Endothelial cell of umbilical vein (primary cell): ENCODE results near the gene TMEFF2.

Source experiments
- CTCF ChIP-seq, 2 donors: IDR thresholded peaks; 1 replicate in 1 of 2; 2 replicates in 1 of 2; pipeline ENCODE4 v1.5.1; 2011; ENCODE audit warnings: low read length in 2 of 2, mild to moderate bottlenecking in 2 of 2, moderate library complexity in 2 of 2, control low read depth in 1 of 2, inconsistent platforms in 1 of 2, low read depth in 1 of 2; ENCODE audit not compliant: insufficient read depth in 1 of 2; ENCODE audit errors: extremely low read depth in 1 of 2
- EZH2 ChIP-seq: IDR thresholded peaks from 2 replicates; pipeline ENCODE4 v1.6.1; 2012; ENCODE audit warnings: borderline replicate concordance, low read depth, mild to moderate bottlenecking, moderate library complexity, low read length, inconsistent platforms; ENCODE audit not compliant: severe bottlenecking
- FOS ChIP-seq: IDR thresholded peaks from 2 replicates; pipeline ENCODE4 v1.6.1; 2011; ENCODE audit warnings: mild to moderate bottlenecking, low read length, moderate library complexity, borderline replicate concordance; ENCODE audit not compliant: insufficient read depth
- JUN ChIP-seq: IDR thresholded peaks from 2 replicates; pipeline ENCODE4 v1.6.1; 2011; ENCODE audit warnings: borderline replicate concordance, low read depth; ENCODE audit not compliant: insufficient read length, insufficient read depth
- POLR2A ChIP-seq: IDR thresholded peaks from 2 replicates; pipeline ENCODE4 v1.6.1; 2012; ENCODE audit warnings: low read depth, mild to moderate bottlenecking, control low read depth, low read length
- POLR2AphosphoS5 ChIP-seq: IDR thresholded peaks from 2 replicates; pipeline ENCODE4 v1.6.1; 2012; ENCODE audit warnings: low read depth, mild to moderate bottlenecking, control low read depth, low read length, moderate library complexity; ENCODE audit not compliant: insufficient read depth
- TF ChIP-seq, protein P1 (sequence below): IDR thresholded peaks from 2 replicates; pipeline ENCODE4 v1.6.1; 2011; ENCODE audit not compliant: insufficient read depth, insufficient read length

- TF ChIP-seq POLR2A (no peak), CTCF (IDR thresholded peaks at IDR 0.05; ENCODE audit: extremely low read depth in 1 of 2, insufficient read depth in 1 of 2, low read depth in 1 of 2, low read length in 2 of 2) (no peak), EZH2 (no peak), JUN (no peak), POLR2AphosphoS5 (no peak), FOS (no peak)
- TF ChIP-seq, protein P1, sequence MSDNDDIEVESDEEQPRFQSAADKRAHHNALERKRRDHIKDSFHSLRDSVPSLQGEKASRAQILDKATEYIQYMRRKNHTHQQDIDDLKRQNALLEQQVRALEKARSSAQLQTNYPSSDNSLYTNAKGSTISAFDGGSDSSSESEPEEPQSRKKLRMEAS = no peak
Measured at GRCh38 chr2:192148620-192149321, 46.0 kb downstream of the TMEFF2 start.
